Measurements from ENCODE around the gene TEX101.
"Not testable (repeated sequence)": the region's sequence is repeated elsewhere in the genome, so short reads cannot be mapped to it uniquely, and the experiment has no call there.

DNA sequence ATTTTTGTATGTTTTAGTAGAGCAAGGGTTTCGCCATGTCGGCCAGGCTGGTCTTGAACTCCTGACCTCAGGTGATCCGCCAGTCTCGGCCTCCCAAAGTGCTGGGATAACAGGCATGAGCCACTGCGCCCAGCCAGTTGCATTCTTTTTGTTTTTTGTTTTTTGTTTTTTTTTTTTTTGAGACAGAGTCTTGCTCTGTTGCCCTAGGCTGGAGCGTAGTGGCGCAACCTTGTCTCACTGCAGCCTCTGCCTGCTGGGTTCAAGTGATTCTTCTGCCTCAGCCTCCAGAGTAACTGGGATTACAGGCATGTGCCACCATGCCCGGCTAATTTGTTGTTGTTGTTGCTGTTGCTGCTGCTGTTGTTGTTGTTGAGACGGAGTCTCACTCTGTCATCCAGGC, 29.4 kb downstream of the TEX101 start:
- TF ChIP-seq, protein P1, sequence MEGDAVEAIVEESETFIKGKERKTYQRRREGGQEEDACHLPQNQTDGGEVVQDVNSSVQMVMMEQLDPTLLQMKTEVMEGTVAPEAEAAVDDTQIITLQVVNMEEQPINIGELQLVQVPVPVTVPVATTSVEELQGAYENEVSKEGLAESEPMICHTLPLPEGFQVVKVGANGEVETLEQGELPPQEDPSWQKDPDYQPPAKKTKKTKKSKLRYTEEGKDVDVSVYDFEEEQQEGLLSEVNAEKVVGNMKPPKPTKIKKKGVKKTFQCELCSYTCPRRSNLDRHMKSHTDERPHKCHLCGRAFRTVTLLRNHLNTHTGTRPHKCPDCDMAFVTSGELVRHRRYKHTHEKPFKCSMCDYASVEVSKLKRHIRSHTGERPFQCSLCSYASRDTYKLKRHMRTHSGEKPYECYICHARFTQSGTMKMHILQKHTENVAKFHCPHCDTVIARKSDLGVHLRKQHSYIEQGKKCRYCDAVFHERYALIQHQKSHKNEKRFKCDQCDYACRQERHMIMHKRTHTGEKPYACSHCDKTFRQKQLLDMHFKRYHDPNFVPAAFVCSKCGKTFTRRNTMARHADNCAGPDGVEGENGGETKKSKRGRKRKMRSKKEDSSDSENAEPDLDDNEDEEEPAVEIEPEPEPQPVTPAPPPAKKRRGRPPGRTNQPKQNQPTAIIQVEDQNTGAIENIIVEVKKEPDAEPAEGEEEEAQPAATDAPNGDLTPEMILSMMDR (IDR thresholded peaks at IDR 0.05): not testable (repeated sequence)
- not testable (repeated sequence) for TF ChIP-seq POLR2AphosphoS5 (IDR thresholded peaks at IDR 0.05; ENCODE audit: insufficient read depth in 1 of 2, low read depth in 1 of 2); POLR2A (IDR thresholded peaks at IDR 0.05)

Data from vagina (tissue), 2 donors.